GM12801 (cell line): ENCODE measurements around the gene TTC22.

Source experiments
- CTCF ChIP-seq: IDR thresholded peaks from one replicate; pipeline ENCODE4 v1.5.1; 2011; ENCODE audit warnings: control low read depth; ENCODE audit not compliant: insufficient read length; ENCODE audit errors: extremely low read depth

The TTC22 gene

GRCh38 chr1:54764133-54764921, 36.8 kb downstream of the TTC22 start, which contains the start of gene PARS2:
Gene PARS2, minus strand, starts transcription at chr1:54764523. Its CDS starts 5,362 bp downstream, at chr1:54759161.
- TF ChIP-seq CTCF = no peak

- TF ChIP-seq CTCF = no peak
Measured at GRCh38 chr1:54763816-54764132, 37.3 kb downstream of the TTC22 start.

GRCh38 chr1:54758678-54759348, 42.3 kb downstream of the TTC22 start:
- no peak for TF ChIP-seq CTCF

- no peak for TF ChIP-seq CTCF
Measured at GRCh38 chr1:54757833-54758232, 43.3 kb downstream of the TTC22 start.

- TF ChIP-seq CTCF = no peak
Measured at GRCh38 chr1:54754486-54755285, 46.4 kb downstream of the TTC22 start.

- no peak for TF ChIP-seq CTCF
Measured at GRCh38 chr1:54754045-54754444, 47.1 kb downstream of the TTC22 start.

- no peak for TF ChIP-seq CTCF
Measured at GRCh38 chr1:54751426-54751825, 49.7 kb downstream of the TTC22 start.
